HT-29 (cell line): ENCODE data around the gene TRIM22. TPM values are rescaled to one million over a fixed set of nuclear protein-coding genes. Genes with fewer than 3 reads are reported as not detected.
"Not testable (repeated sequence)": the region's sequence is repeated elsewhere in the genome, so short reads cannot be mapped to it uniquely, and the experiment has no call there.

ENCODE experiments used
- DNase-seq: peaks from one replicate; pipeline ENCODE4 v3.0.0-alpha.2; 2015; ENCODE audit warnings: low spot score
- total RNA-seq: library from RNA; depleted of rRNA; stranded (reverse); fragments of >200 nt; shearing (Covaris generic); gene quantifications from 2 replicates; pipeline ENCODE4 v1.2.3, GENCODE V29; 2014

The TRIM22 gene
- total RNA-seq, 1 experiment from 2014 or later: 0.33 TPM

- no peak for DNase-seq
Measured at GRCh38 chr11:5690736-5691135, 1.1 kb downstream of the TRIM22 start.

GRCh38 chr11:5691238-5691963, 1.8 kb downstream of the TRIM22 start:
- not testable (repeated sequence) for DNase-seq

GRCh38 chr11:5691964-5692361, 2.4 kb downstream of the TRIM22 start:
- DNase-seq: no peak

GRCh38 chr11:5694642-5695041, 5.1 kb downstream of the TRIM22 start:
- no peak for DNase-seq

- no peak for DNase-seq
Measured at GRCh38 chr11:5695580-5695979, 6.0 kb downstream of the TRIM22 start.

- DNase-seq: no peak
Measured at GRCh38 chr11:5696210-5696609, 6.6 kb downstream of the TRIM22 start.

GRCh38 chr11:5698281-5698680, 8.7 kb downstream of the TRIM22 start:
- DNase-seq: no peak

- no peak for DNase-seq
Measured at GRCh38 chr11:5700421-5701054, 10.9 kb downstream of the TRIM22 start.

- no peak for DNase-seq
Measured at GRCh38 chr11:5701055-5701577, 11.5 kb downstream of the TRIM22 start.

- DNase-seq: no peak
Measured at GRCh38 chr11:5703741-5704536, 14.3 kb downstream of the TRIM22 start.

- DNase-seq: no peak
Measured at GRCh38 chr11:5705688-5706087, 16.1 kb downstream of the TRIM22 start.

- peak; percentile 19 for DNase-seq
Measured at GRCh38 chr11:5712507-5712906, 22.9 kb downstream of the TRIM22 start.

- DNase-seq: no peak
Measured at GRCh38 chr11:5713695-5714094, 24.1 kb downstream of the TRIM22 start.

- DNase-seq: not testable (repeated sequence)
Measured at GRCh38 chr11:5716518-5716917, 26.9 kb downstream of the TRIM22 start.

GRCh38 chr11:5719703-5720495, 30.3 kb downstream of the TRIM22 start:
- DNase-seq: no peak

- no peak for DNase-seq
Measured at GRCh38 chr11:5722622-5723021, 33.0 kb downstream of the TRIM22 start.

- DNase-seq: no peak
Measured at GRCh38 chr11:5726351-5726750, 36.8 kb downstream of the TRIM22 start.

- DNase-seq: no peak
Measured at GRCh38 chr11:5727691-5728090, 38.1 kb downstream of the TRIM22 start.

- no peak for DNase-seq
Measured at GRCh38 chr11:5736396-5736795, 46.8 kb downstream of the TRIM22 start, which contains the start of gene OR56B1. OR56B1 (plus strand) TSS chr11:5736448; CDS start chr11:5736517, 69 bp downstream.

GRCh38 chr11:5737091-5737490, 47.5 kb downstream of the TRIM22 start:
- no peak for DNase-seq

GRCh38 chr11:5737670-5738392, 48.2 kb downstream of the TRIM22 start:
- no peak for DNase-seq
